K562 (cell line): ENCODE results near the gene PRKD1. TPM values are rescaled to one million over a fixed set of nuclear protein-coding genes. Genes with fewer than 3 reads are reported as not detected.

Experiments
- ATAC-seq: fragments of 200-7000 bp; cut with Tn5 transposase; 3 replicates; pipeline ENCODE4 v1.9.1; 2020; ENCODE audit warnings: moderate library complexity
- BruUV-seq: library from RNA; stranded (reverse); fragments of 400-500 nt; replicated peaks from 2 replicates; lab custom pipeline; 2021; lab: Mats Ljungman, UMichigan
- CTCF ChIA-PET: fragments of 300-600 bp; formaldehyde crosslinking; extraction: SDS; loops from one replicate; lab custom pipeline; 2021; ENCODE audit warnings: low intra/inter-chr PET ratio; lab: Yijun Ruan, JAX
- POLR2A ChIA-PET: fragments of 300-600, 350-650 bp; sonication (Branson Sonifier 250); formaldehyde crosslinking; extraction: SDS; loops from one replicate; lab custom pipeline; 2021; ENCODE audit warnings: antibody characterized with exemption, inconsistent platforms; lab: Yijun Ruan, JAX
- DNase-seq, 4 experiments: peaks; one replicate each; pipeline versions ENCODE4 v3.0.0 to v3.0.0-alpha.2; 2011 to 2018; ENCODE audit warnings: low spot score in 3 of 4, mixed read lengths in 3 of 4; ENCODE audit errors: extremely low read depth in 1 of 4
- FAIRE-seq: peaks from 2 replicates; lab custom pipeline; 2011; peaks lifted over from hg19 to GRCh38; lab: Jason Lieb, UNC
- H2AFZ ChIP-seq: 2 replicates; pipeline ENCODE4 v1.6.0; 2011; ENCODE audit warnings: low read depth, low read length, control low read depth, inconsistent platforms
- H3K27ac ChIP-seq: fragments of 200-600 bp; 3 replicates; pipeline ENCODE4 v1.8.0; 2011; ENCODE audit warnings: low read depth, mild to moderate bottlenecking, control low read depth, inconsistent platforms, low read length, moderate library complexity, mixed read lengths; ENCODE audit errors: extremely low read depth
- H3K27me3 ChIP-seq, 2 experiments: fragments of 300-600 bp in 1 of 2; 2 replicates in 1 of 2; 3 replicates in 1 of 2; pipeline versions ENCODE4 v1.6.0 to v1.8.0; 2011; ENCODE audit warnings: inconsistent platforms in 2 of 2, low read length in 2 of 2, mild to moderate bottlenecking in 1 of 2, mixed read lengths in 1 of 2, moderate library complexity in 1 of 2; ENCODE audit not compliant: control insufficient read depth in 2 of 2, insufficient read depth in 2 of 2
- H3K36me3 ChIP-seq: fragments of 300-600 bp; 3 replicates; pipeline ENCODE4 v1.8.0; 2011; ENCODE audit warnings: mild to moderate bottlenecking, low read length, inconsistent platforms; ENCODE audit not compliant: control insufficient read depth, insufficient read depth
- H3K4me1 ChIP-seq, 2 experiments: fragments of 200-600 bp in 1 of 2; replicated peaks in 1 of 2; 2 replicates in 1 of 2; 3 replicates in 1 of 2; pipeline versions ENCODE4 v1.5.1 to v1.8.0; 2011; ENCODE audit warnings: inconsistent platforms in 2 of 2, low read length in 2 of 2, mild to moderate bottlenecking in 1 of 2, mixed read lengths in 1 of 2, moderate library complexity in 1 of 2; ENCODE audit not compliant: control insufficient read depth in 2 of 2, insufficient read depth in 2 of 2
- H3K4me2 ChIP-seq: 2 replicates; pipeline ENCODE4 v1.6.1; 2011; ENCODE audit warnings: low read length, control low read depth, inconsistent platforms, mixed read lengths; ENCODE audit not compliant: insufficient read depth
- H3K4me3 ChIP-seq: fragments of 200-600 bp; sonication (generic), shearing (Covaris generic); 2 replicates; pipeline ENCODE4 v1.5.1; 2016; ENCODE audit warnings: control low read depth, inconsistent platforms
- H3K79me2 ChIP-seq: fragments of 200-600 bp; 3 replicates; pipeline ENCODE4 v1.8.0; 2011; ENCODE audit warnings: low read length, inconsistent platforms; ENCODE audit not compliant: control insufficient read depth, insufficient read depth
- H3K9ac ChIP-seq, 2 experiments: 2 replicates each; pipeline versions ENCODE4 v1.6.0 to v1.6.1; 2011; ENCODE audit warnings: low read depth in 2 of 2, low read length in 2 of 2, control low read depth in 1 of 2, inconsistent platforms in 1 of 2, mild to moderate bottlenecking in 1 of 2, mixed read lengths in 1 of 2; ENCODE audit not compliant: insufficient read depth in 1 of 2
- H3K9me1 ChIP-seq: one replicate; pipeline ENCODE4 v1.6.0; 2011; ENCODE audit warnings: inconsistent platforms, mild to moderate bottlenecking, low read length, moderate library complexity; ENCODE audit not compliant: control insufficient read depth, insufficient read depth
- H3K9me3 ChIP-seq: replicated peaks from 2 replicates; pipeline ENCODE4 v1.5.1; 2011; ENCODE audit warnings: low read depth, low read length, inconsistent platforms; ENCODE audit not compliant: control insufficient read depth, insufficient read depth
- H4K20me1 ChIP-seq: replicated peaks from 2 replicates; pipeline ENCODE4 v1.6.1; 2011; ENCODE audit warnings: low read length, inconsistent platforms, mixed read lengths; ENCODE audit not compliant: control insufficient read depth, insufficient read depth
- BACH1 ChIP-seq: fragments of 200-800 bp; sonication (Bioruptor generic); IDR thresholded peaks from 2 replicates; pipeline ENCODE4 v1.6.1; 2016; ENCODE audit warnings: missing genetic modification characterization, missing compliant biosample characterization
- GATA2 ChIP-seq: sonication (generic); formaldehyde crosslinking; IDR thresholded peaks from 2 replicates; pipeline ENCODE4 v1.4.0; 2020; ENCODE audit warnings: mild to moderate bottlenecking, missing genetic modification reagents
- IRF1 ChIP-seq: sonication (generic); formaldehyde crosslinking; IDR thresholded peaks from 2 replicates; pipeline ENCODE4 v1.8.0; 2022; ENCODE audit warnings: missing genetic modification reagents, mild to moderate bottlenecking, borderline replicate concordance
- LEF1 ChIP-seq: fragments of 450-650 bp; IDR thresholded peaks from 2 replicates; pipeline ENCODE4 v1.6.1; 2016; ENCODE audit warnings: mild to moderate bottlenecking
- MTA3 ChIP-seq: fragments of 450-650 bp; formaldehyde crosslinking; IDR thresholded peaks from 2 replicates; pipeline ENCODE4 v1.6.1; 2017; ENCODE audit warnings: mild to moderate bottlenecking, borderline replicate concordance
- POLR2G ChIP-seq: fragments of 200-400 bp; formaldehyde crosslinking; IDR thresholded peaks from 2 replicates; pipeline ENCODE4 v1.6.1; 2017; ENCODE audit warnings: low read depth, mild to moderate bottlenecking, antibody characterized with exemption, low read length, moderate library complexity
- SUPT5H ChIP-seq: fragments of 450-650 bp; IDR thresholded peaks from 2 replicates; pipeline ENCODE4 v1.6.1; 2016
- TAL1 ChIP-seq: fragments of 450-650 bp; IDR thresholded peaks from 2 replicates; pipeline ENCODE4 v1.6.1; 2016; ENCODE audit warnings: mild to moderate bottlenecking
- VEZF1 ChIP-seq: fragments of 200-800 bp; sonication (Bioruptor generic); IDR thresholded peaks from 2 replicates; pipeline ENCODE4 v1.6.1; 2017; ENCODE audit warnings: missing genetic modification characterization, missing compliant biosample characterization
- ZBTB34 ChIP-seq: fragments of 250-450 bp; sonication (Bioruptor Pico); IDR thresholded peaks from 2 replicates; pipeline ENCODE4 v1.8.0; 2021; ENCODE audit warnings: mild to moderate bottlenecking, moderate library complexity
- ZC3H4 ChIP-seq: sonication (generic); formaldehyde crosslinking; IDR thresholded peaks from 2 replicates; pipeline ENCODE4 v1.9.0; 2021; ENCODE audit warnings: missing genetic modification reagents, borderline replicate concordance
- ZNF668 ChIP-seq: fragments of 250-450 bp; sonication (Bioruptor Pico); IDR thresholded peaks from 2 replicates; pipeline ENCODE4 v1.8.0; 2022; ENCODE audit warnings: mild to moderate bottlenecking, inconsistent platforms
- ZNF766 ChIP-seq: fragments of 200-800 bp; sonication (Bioruptor generic); conservative IDR thresholded peaks from 2 replicates; pipeline ENCODE4 v1.6.1; 2016; ENCODE audit warnings: missing genetic modification characterization, missing compliant biosample characterization
- WGBS: fragments of 100-300 bp; shearing (Covaris generic); methylation state at CpG from one replicate; pipeline ENCODE4 v1.1.6; 2016; ENCODE audit warnings: low coverage, mixed read lengths; ENCODE audit not compliant: insufficient coverage; ENCODE audit errors: missing lambda C conversion rate; 5-methylcytosine and 5-hydroxymethylcytosine counted together
- in situ Hi-C: fragments of 300-500 bp; cut with MboI; formaldehyde crosslinking; loops from 4 replicates; pipeline ENCODE4 v1.15.0; 2018; ENCODE audit warnings: inconsistent platforms, mixed read lengths
- intact Hi-C: fragments of 100-400 bp; cut with micrococcal nuclease; formaldehyde crosslinking; loops from 2 replicates; pipeline ENCODE4 v1.14.2; 2022
- polyA plus RNA-seq, 8 experiments: library from polyadenylated mRNA; depleted of rRNA in 4 of 8; stranded (reverse) in 5 of 8; unstranded in 3 of 8; fragments of >200 nt; fragmentation: Nextera tagmentation in 2 of 8; fragmentation: Illumina TruSeq in 1 of 8; extraction: Ambion mirVana in 2 of 8; extraction: Trizol in 1 of 8; gene quantifications; 2 replicates each; pipeline versions ENCODE4 v1.2.1 to v1.2.3, GENCODE V29; 2011 to 2014; ENCODE audit warnings: inconsistent platforms in 1 of 8, missing spikeins in 1 of 8
- total RNA-seq, 7 experiments: library from RNA; depleted of rRNA in 6 of 7; stranded (reverse); fragments of >200 nt in 6 of 7; fragmentation: Illumina TruSeq in 2 of 7; extraction: Trizol in 2 of 7; gene quantifications; 2 replicates each; pipeline versions ENCODE4 v1.2.1 to v1.2.3, GENCODE V29; 2011 to 2021; ENCODE audit warnings: low replicate concordance in 1 of 7

PRKD1 gene
- total and polyA plus RNA-seq, 9 of the 15 experiments (the other 6 are each of a cell fraction or from before 2014, with no cell fraction given): 0.04 to 0.25 (median 0.13) TPM; not detected in 1

- Histone ChIP-seq H3K27ac (no peak overlapping the region), H3K36me3 (no peaks in the 10 kb centered on the region), H3K9me1 (no peaks in the 10 kb centered on the region), H3K4me3 (no peak overlapping the region), H3K9me3 (no peaks in the 10 kb centered on the region), H3K4me2 (no peak overlapping the region), H3K27me3 (no peaks in the 10 kb centered on the region), H3K79me2 (no peaks in the 10 kb centered on the region), H3K9ac (no peak overlapping the region), H4K20me1 (no peaks in the 10 kb centered on the region), H3K4me1 (no peaks in the 10 kb centered on the region), H2AFZ (no peak overlapping the region)
- ChIA-PET CTCF (no interaction called here), POLR2A (no interaction called here)
- TF ChIP-seq LEF1: no peak
- TF ChIP-seq ZC3H4: no peak
- no peak for TF ChIP-seq ZNF766 (CRISPR knock-in tag)
- TF ChIP-seq POLR2G: no peak
- TF ChIP-seq VEZF1 (CRISPR knock-in tag): no peak
- no peak for TF ChIP-seq BACH1 (tag)
- no peak for TF ChIP-seq GATA2 (CRISPR knock-in tag)
- no peak for TF ChIP-seq TAL1
- TF ChIP-seq SUPT5H: no peak
- no peak for TF ChIP-seq ZNF668 (CRISPR knock-in tag)
- TF ChIP-seq MTA3: no peak
- TF ChIP-seq ZBTB34: no peak
- no peak for TF ChIP-seq IRF1 (CRISPR knock-in tag)
- in situ Hi-C loops (no loop called here), intact Hi-C loops (no loop called here)
- WGBS: 0% methylated on average over 2 of the region's 3 CpGs
- no TSS peak for BruUV-seq
- ATAC-seq: no peak
- DNase-seq: no peak
- no peak for FAIRE-seq
Observed at GRCh38 chr14:29857551-29857950, 70.1 kb downstream of the PRKD1 start.
